ENCODE results near the gene CLEC20A. TPM values are rescaled to one million over a fixed set of nuclear protein-coding genes. Genes with fewer than 3 reads are reported as not detected.

Gene CLEC20A
- total RNA-seq, 1 donor from 2014 or later = not detected

- Mint-ChIP-seq H3K36me3 (no peaks in the 10 kb centered on the region), H3K9me3 (no peaks in the 10 kb centered on the region), H3K4me1 (ENCODE audit: unreplicated experiment) (peaks cover 9% of the 10 kb centered on the region), H3K4me3 (no peak overlapping the region), H3K27me3 (peaks cover 3% of the 10 kb centered on the region), H3K27ac (no peak overlapping the region)
- no peak for DNase-seq (ENCODE audit: extremely low spot score, unreplicated experiment)
- no peak for TF ChIP-seq CTCF (conservative IDR thresholded peaks at IDR 0.05)
Observed at GRCh38 chr1:178493301-178493741, 3.4 kb downstream of the CLEC20A start.

- no peaks in the 10 kb centered on the region for H3K9me3 Mint-ChIP-seq
- TF ChIP-seq CTCF (conservative IDR thresholded peaks at IDR 0.05) = no peak
- no peak overlapping the region for H3K4me3 Mint-ChIP-seq
- peaks cover 3% of the 10 kb centered on the region for H3K27me3 Mint-ChIP-seq
- DNase-seq (ENCODE audit: extremely low spot score, unreplicated experiment) = no peak
- H3K4me1 Mint-ChIP-seq (ENCODE audit: unreplicated experiment) = peaks cover 3% of the 10 kb centered on the region
- H3K27ac Mint-ChIP-seq = no peak overlapping the region
- no peaks in the 10 kb centered on the region for H3K36me3 Mint-ChIP-seq
Observed at GRCh38 chr1:178492341-178492740, 4.4 kb downstream of the CLEC20A start.

GRCh38 chr1:178491721-178492120 lies 5.0 kb downstream of the CLEC20A start:
- Mint-ChIP-seq H3K36me3 (no peaks in the 10 kb centered on the region), H3K27ac (no peak overlapping the region)

DNA sequence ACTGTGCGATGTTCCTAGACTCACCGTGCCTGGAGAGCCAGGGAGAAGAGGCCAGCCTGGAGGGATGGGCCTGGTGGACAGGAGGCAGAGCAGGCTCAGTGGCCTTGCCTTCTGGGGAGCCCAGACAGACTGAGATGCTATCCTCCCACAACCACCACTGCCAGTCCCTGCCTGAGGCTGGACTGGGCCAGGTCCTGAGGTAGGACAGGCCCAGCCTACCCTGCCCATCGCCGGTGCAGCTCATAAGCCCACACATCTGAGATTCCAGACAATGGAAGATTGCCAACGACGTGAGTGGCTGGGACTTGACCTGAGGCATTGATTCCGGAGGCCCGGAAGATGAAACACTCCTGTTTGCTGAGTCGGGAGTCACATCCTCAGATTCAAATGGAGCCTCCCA lies 5.8 kb downstream of the CLEC20A start:
- no peak overlapping the region for H3K4me3 Mint-ChIP-seq
- peaks cover 3% of the 10 kb centered on the region for H3K27me3 Mint-ChIP-seq
- H3K36me3 Mint-ChIP-seq = no peaks in the 10 kb centered on the region
- no peaks in the 10 kb centered on the region for H3K9me3 Mint-ChIP-seq
- TF ChIP-seq CTCF (conservative IDR thresholded peaks at IDR 0.05) = no peak
- H3K4me1 Mint-ChIP-seq (ENCODE audit: unreplicated experiment) = no peaks in the 10 kb centered on the region
- no peak for DNase-seq (ENCODE audit: extremely low spot score, unreplicated experiment)
- no peak overlapping the region for H3K27ac Mint-ChIP-seq

More at GRCh38 chr1:178491721-178492120, 5.0 kb downstream of the CLEC20A start:
- no peak for TF ChIP-seq CTCF (conservative IDR thresholded peaks at IDR 0.05)
- H3K4me3 Mint-ChIP-seq = no peak overlapping the region
- no peaks in the 10 kb centered on the region for H3K4me1 Mint-ChIP-seq (ENCODE audit: unreplicated experiment)
- H3K9me3 Mint-ChIP-seq = no peaks in the 10 kb centered on the region
- H3K27me3 Mint-ChIP-seq = peaks cover 3% of the 10 kb centered on the region
- DNase-seq (ENCODE audit: extremely low spot score, unreplicated experiment) = no peak

GRCh38 chr1:178490136-178490535 lies 6.6 kb downstream of the CLEC20A start:
- Mint-ChIP-seq H3K4me1 (ENCODE audit: unreplicated experiment) (peaks cover 4% of the 10 kb centered on the region), H3K27me3 (peaks cover 3% of the 10 kb centered on the region), H3K36me3 (no peaks in the 10 kb centered on the region), H3K27ac (no peak overlapping the region), H3K9me3 (no peaks in the 10 kb centered on the region), H3K4me3 (no peak overlapping the region)
- no peak for DNase-seq (ENCODE audit: extremely low spot score, unreplicated experiment)
- no peak for TF ChIP-seq CTCF (conservative IDR thresholded peaks at IDR 0.05)

- Mint-ChIP-seq H3K27ac (no peak overlapping the region), H3K4me3 (no peak overlapping the region), H3K36me3 (no peaks in the 10 kb centered on the region), H3K27me3 (peaks cover 3% of the 10 kb centered on the region), H3K4me1 (ENCODE audit: unreplicated experiment) (peaks cover 6% of the 10 kb centered on the region), H3K9me3 (no peaks in the 10 kb centered on the region)
- TF ChIP-seq CTCF (conservative IDR thresholded peaks at IDR 0.05) = no peak
- no peak for DNase-seq (ENCODE audit: extremely low spot score, unreplicated experiment)
Observed at GRCh38 chr1:178489399-178489798, 7.4 kb downstream of the CLEC20A start.

Data from type B pancreatic cell (in vitro differentiated cells).